Measurements from ENCODE around the gene ARHGEF11.

ARHGEF11 gene

GRCh38 chr1:156947818-156948525 is 97.6 kb downstream of the ARHGEF11 start:
- no peak for DNase-seq

DNA sequence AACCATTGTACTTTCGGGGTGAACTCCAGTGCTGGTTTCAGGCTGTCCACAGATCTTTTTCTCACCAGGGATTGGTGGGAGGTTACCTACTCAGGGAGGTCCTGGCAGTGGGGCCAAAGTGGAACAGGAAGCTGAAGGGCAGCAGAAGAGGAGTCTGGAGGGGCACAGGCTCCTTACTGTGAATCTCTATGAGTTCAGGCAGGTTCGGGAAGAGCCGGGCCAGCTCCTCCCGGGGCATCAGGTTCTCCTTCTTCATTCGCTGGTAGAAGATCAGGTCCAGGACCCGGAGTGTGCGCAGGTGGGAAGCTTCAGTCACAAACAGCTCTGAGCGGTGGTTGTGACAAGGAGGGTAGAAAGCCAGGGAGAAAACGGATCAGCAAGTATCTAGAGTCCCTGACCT is 98.4 kb downstream of the ARHGEF11 start:
- DNase-seq: no peak

DNA sequence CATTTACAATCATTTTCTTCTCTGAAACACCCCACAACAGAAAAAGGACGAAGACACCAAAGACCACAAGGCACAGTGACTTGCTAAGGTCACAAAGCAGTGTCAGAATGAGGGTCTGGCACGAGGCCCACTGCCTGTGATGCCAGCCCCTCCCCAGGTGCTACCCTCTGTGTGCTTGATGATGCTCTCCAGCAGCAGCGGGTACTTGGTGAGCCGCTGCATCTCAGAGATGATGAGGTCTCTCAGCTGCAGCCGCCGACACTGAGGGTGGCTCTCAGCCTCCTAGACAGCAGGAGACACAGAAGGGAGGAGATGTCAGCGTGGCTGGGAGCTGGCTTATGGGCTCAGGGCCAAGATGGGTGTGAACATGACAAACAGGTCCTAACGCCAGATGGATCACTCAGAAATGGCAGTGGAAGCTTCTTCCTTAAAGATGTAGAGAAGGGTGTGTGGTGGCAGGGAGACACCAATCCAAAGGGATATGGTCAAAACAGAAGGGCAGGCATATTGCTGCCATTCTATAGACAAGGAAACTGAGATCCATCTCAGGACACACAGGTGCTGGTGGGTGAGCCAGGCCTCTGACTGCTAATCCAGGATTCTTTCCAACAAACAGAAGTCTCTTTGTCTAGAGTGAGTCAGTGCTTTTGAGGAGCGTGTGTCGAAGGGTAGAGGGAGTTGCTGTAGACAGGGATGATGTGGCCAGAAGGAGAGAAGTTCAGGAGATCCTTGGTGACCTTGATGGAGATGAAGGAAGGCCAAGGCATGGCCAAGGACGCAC is 99.5 kb downstream of the ARHGEF11 start:
- no peak for DNase-seq

- no peak for DNase-seq
Observed at GRCh38 chr1:156944848-156945247, 100.7 kb downstream of the ARHGEF11 start.

GRCh38 chr1:156944268-156944667 is 101.3 kb downstream of the ARHGEF11 start:
- DNase-seq: peak; percentile 2

- DNase-seq: no peak
Observed at GRCh38 chr1:156943756-156944155, 101.8 kb downstream of the ARHGEF11 start.

GRCh38 chr1:156942576-156942975 is 103.0 kb downstream of the ARHGEF11 start:
- DNase-seq: no peak

DNA sequence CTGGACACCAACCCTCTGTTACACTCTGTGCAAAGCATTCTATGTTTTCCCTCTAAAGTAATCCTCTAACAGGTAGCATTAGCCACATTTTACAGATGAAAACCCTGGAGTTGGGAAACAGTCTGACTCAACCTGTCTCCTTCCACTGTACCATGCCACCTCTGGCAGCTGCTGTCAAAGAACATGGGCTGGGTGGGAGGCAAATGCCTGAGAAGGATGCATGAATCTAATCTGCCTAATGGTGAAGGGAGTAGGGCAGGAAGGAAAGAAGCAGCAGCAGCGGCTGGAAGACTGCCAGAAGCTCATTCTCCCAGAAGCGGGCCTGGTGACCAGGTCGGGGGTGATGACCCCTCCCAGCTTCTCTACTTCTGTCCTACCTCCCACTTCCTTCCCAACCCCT is 103.4 kb downstream of the ARHGEF11 start:
- no peak for DNase-seq

- DNase-seq: no peak
Observed at GRCh38 chr1:156941675-156942074, 103.9 kb downstream of the ARHGEF11 start.

- DNase-seq: no peak
Observed at GRCh38 chr1:156939786-156940334, 105.7 kb downstream of the ARHGEF11 start.

GRCh38 chr1:156938813-156939212 is 106.7 kb downstream of the ARHGEF11 start:
- no peak for DNase-seq

DNA sequence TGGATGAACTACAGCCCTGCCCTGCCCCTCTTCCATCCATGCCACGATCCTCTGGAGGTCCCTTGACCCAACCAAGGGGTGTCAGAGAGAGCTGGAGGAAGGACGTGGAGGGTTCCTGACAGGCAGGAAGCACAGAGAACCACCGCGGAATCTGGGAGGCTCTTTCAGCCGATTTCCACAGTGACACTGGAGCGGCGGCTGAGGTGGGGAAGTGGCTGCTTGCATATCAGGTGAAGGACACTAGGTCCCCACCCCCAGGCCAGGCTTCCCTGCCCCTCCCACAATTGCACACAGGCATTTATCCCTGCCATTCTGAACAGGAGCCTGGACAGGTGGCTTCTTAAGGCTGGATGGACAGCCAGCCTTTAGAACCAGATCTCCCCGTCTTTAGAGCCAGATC is 107.7 kb downstream of the ARHGEF11 start:
- no peak for DNase-seq

DNA sequence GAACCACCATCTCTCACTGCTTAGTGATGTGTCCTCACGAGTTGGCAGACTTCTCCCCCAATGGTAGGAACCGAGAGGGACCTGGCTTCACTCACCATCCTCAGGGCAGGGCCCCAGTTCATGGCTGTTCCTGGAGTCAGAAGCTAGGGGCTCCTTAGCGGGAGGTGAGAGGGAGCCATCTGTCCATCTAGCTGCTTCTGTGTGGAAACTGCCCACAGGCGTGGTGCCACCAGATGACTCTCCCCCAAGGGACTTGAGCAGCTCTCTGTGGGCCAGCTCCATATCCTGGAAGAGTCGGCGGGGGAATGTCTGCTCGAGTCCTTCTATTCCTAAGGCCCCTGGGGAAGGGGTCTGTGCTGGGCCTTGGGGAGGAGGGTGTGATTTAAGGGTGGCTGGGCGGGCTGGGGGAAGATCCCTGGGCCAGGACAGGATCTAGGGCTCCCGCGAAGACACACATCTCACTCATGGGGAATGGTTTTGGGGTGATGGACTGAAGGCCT is 108.8 kb downstream of the ARHGEF11 start:
- no peak for DNase-seq

DNA sequence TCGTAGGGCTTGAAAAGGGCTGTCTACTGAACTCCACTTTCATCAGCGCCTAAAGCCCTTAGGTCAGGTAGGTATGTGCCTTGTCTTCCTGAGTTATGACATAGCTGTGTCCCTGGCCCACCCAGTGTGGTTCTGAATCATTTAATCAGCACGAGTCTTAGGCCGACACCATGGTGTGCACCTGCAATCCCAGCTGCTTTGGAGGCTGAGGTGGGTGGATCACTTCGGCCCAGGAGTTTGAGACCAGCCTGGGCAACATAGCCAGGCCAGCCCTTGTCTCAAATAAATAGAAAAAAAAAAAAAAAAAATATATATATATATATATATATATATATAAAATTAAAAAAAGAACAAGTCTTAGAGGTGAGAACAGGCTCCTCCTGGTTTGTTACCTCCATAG is 109.4 kb downstream of the ARHGEF11 start:
- DNase-seq: no peak

GRCh38 chr1:156935505-156936128 is 109.9 kb downstream of the ARHGEF11 start:
- DNase-seq: no peak

GRCh38 chr1:156933136-156933535 is 112.4 kb downstream of the ARHGEF11 start:
- no peak for DNase-seq

DNA sequence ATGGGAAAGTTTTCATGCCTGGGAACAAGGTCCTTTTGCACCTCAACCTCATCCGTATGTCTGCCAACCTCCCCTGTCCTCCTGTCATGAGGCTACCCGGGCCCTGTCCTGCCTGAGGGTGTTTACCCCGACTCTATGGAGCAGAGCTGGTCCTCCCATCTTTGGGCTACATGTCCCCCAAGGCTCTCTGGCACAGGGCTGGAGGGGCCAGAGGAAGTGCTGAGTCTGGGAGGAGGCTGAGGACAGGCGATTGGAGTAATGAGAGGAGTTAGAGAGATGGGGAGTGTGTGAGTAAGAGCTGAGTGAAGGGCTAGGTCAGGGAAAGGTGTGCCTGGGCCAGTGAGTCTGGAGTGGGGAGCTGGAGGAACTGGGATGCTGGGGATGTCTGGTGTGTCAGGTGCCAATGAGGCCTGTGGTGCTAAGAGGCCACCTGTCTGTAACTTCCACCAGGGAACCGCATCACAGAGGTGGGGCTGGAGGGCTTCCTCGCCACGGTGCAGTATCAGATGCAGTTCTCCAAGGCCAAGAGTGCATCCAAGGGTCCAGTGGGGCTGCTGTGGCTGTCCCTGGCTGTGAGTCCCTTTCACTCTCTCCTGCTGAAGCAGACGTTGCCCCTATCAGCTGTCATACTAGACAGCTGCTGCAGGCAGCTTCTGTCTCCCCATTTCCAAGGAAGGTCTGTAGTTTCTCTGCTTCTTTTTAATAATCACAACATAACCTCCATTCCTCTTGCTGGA is 113.4 kb downstream of the ARHGEF11 start:
- no peak for DNase-seq

GRCh38 chr1:156931211-156931952 is 114.2 kb downstream of the ARHGEF11 start:
- no peak for DNase-seq

DNA sequence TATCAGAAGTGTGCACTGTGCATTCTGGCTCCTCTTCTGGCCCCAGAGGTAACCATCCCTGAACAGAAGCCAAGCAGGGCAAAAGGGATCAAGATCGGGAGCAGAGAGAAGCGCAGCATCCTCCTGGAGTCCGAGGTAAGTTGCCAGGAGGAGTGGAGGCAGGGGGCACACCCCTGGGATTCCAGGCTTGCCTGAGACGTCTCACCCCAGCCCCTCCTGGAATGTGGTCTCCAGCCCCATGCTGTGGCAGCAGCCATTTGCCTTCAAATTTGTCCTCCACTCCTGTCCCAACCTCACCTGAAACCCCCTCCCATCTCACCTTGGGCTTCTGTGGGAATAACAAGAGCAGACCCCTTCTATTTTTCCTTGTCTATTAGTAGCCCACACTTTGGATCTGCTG is 115.1 kb downstream of the ARHGEF11 start:
- DNase-seq: no peak

DNA sequence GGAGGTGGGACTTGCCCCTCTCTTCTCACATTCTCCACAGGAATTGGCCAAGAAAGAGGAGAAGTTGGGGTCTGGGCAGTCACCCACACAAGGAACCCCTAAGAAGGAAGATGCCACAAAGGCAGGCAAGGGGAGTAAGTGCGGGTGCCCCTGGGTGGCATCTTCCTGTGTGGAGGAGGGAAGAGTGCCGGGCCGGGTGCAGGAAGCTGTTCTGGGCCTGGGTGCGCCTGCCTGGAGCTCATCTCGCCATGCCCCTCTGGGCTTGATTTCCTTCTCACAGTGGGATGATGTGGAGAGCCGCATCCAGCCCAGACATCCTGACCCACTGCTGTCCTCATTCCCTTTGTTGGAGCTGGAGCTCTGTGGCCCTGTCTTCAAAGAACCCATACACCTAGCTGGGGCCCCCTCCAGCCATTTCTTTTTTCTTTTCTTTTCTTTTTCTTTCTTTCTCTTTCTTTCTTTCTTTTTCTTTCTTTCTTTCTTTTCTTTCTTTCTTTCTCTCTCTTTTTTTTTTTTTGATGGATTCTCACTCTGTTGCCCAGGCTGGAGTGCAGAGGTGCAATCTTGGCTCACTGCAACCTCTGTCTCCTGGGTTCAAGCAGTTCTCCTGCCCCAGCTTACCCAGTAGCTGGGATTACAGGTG is 115.8 kb downstream of the ARHGEF11 start:
- no peak for DNase-seq

DNA sequence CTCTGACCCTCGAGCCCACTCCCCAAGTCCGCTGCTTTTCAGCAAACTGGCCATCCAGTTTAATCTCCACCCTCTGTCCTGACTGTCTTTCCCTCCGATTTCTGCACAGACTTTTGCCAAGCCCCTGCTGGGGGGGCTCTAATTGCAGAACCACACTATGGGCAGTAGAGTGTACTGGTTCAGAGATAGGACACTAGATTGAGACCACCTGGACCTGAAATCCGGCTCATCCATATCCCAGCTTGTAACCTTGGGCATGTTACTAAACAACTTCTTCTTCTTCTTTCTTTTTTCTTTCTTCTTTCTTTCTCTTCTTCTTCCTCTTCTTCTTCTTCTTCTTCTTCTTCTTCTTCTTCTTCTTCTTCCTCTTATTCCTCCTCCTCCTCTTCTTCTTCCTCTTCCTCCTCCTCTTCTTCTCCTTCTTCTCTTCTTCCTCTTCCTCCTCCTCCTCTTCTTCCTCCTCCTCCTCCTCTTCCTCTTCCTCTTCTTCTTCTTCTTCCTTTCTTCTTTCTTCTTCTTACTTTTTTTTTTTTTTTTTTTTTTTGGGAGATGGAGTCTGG is 117.4 kb downstream of the ARHGEF11 start:
- no peak for DNase-seq
